ENCODE measurements around the gene SOAT1. TPM values are rescaled to one million over a fixed set of nuclear protein-coding genes. Genes with fewer than 3 reads are reported as not detected.
"Not testable (repeated sequence)": the region's sequence is repeated elsewhere in the genome, so short reads cannot be mapped to it uniquely, and the experiment has no call there.

The SOAT1 gene
- total RNA-seq, 1 experiment from 2014 or later, result 43.5 TPM

DNA sequence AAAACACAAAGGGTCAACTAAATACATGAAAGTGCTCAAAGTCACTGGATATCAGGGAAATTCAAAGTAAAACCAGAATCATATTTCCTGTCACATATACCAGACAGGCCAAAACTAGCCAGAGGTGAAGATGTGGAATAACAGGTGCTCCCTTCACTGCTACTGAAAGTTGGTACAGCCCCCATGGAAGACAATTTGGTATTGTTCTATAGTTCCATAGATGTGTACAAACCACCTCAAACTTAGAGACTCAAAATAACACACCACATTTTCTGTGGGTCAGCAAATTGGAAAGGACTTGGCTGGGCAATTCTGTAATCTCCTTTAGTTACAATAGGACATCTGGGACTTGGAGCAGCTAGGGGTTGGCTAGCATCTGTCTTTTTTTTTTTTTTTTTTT is 24.5 kb upstream of the SOAT1 start:
- BruUV-seq (replicated peaks), result no TSS peak
- TF ChIP-seq, protein P1, sequence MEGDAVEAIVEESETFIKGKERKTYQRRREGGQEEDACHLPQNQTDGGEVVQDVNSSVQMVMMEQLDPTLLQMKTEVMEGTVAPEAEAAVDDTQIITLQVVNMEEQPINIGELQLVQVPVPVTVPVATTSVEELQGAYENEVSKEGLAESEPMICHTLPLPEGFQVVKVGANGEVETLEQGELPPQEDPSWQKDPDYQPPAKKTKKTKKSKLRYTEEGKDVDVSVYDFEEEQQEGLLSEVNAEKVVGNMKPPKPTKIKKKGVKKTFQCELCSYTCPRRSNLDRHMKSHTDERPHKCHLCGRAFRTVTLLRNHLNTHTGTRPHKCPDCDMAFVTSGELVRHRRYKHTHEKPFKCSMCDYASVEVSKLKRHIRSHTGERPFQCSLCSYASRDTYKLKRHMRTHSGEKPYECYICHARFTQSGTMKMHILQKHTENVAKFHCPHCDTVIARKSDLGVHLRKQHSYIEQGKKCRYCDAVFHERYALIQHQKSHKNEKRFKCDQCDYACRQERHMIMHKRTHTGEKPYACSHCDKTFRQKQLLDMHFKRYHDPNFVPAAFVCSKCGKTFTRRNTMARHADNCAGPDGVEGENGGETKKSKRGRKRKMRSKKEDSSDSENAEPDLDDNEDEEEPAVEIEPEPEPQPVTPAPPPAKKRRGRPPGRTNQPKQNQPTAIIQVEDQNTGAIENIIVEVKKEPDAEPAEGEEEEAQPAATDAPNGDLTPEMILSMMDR (conservative IDR thresholded peaks at IDR 0.05), result no peak
- no peak for TF ChIP-seq EZH2 (IDR thresholded peaks at IDR 0.05; ENCODE audit: low read depth)
- Histone ChIP-seq H3K9me3 (ENCODE audit: insufficient read depth, low read depth) (no peaks in the 10 kb centered on the region; the same call in 1 of the 2 replicates), H3K4me1 (replicated peaks; ENCODE audit: insufficient read depth) (no peaks in the 10 kb centered on the region; the same call in 1 of the 2 replicates), H3K4me3 (no peak overlapping the region), H2AFZ (0 out of 2 replicates have a peak overlapping the region, but pooled peaks have one; percentile 23), H3K4me2 (no peak overlapping the region), H3K79me2 (ENCODE audit: low read depth) (no peaks in the 10 kb centered on the region), H3K27me3 (ENCODE audit: insufficient read depth, low read depth) (no peaks in the 10 kb centered on the region), H3F3A (ENCODE audit: insufficient read depth, low read depth) (no peaks in the 10 kb centered on the region), H3K36me3 (ENCODE audit: low read depth) (no peaks in the 10 kb centered on the region), H4K20me1 (ENCODE audit: insufficient read depth) (no peaks in the 10 kb centered on the region), H3K27ac (no peak overlapping the region), H3K9me2 (ENCODE audit: insufficient read depth) (no peaks in the 10 kb centered on the region)
- CTCF ChIA-PET, result no interaction called here
- POLR2A ChIA-PET (ENCODE audit: unreplicated experiment), result no interaction called here
- DNase-seq, result no peak
- intact Hi-C loops (cut with micrococcal nuclease; ENCODE audit: unreplicated experiment), result no loop called here

DNA sequence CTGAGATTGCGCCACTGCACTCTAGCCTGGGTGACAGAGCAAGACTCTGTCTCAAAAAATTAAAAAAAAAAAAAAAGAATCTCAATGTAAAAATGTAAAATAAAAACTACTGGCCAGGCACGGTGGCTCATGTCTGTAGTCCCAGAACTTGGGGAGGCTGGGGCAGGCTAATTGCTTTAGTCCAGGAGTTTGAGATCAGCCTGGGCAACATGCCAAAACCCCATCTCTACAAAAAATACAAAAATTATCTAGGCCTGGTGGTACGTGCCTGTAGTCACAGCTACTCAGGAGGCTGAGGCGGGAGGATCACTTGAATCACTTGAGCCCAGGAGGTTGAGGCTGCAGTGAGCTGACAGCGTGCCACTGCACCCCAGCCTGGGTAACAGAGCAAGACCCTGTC is 19.2 kb upstream of the SOAT1 start:
- H4K20me1 ChIP-seq (ENCODE audit: insufficient read depth); H3K4me3 ChIP-seq; POLR2A ChIA-PET (ENCODE audit: unreplicated experiment); H3K27me3 ChIP-seq (ENCODE audit: insufficient read depth, low read depth); H3K4me2 ChIP-seq; H3K9me2 ChIP-seq (ENCODE audit: insufficient read depth); BruUV-seq (replicated peaks); H3K4me1 ChIP-seq (replicated peaks; ENCODE audit: insufficient read depth); H3F3A ChIP-seq (ENCODE audit: insufficient read depth, low read depth); DNase-seq; H3K27ac ChIP-seq; intact Hi-C loops (cut with micrococcal nuclease; ENCODE audit: unreplicated experiment); H2AFZ ChIP-seq; CTCF ChIA-PET; H3K79me2 ChIP-seq (ENCODE audit: low read depth); H3K9me3 ChIP-seq (ENCODE audit: insufficient read depth, low read depth); H3K36me3 ChIP-seq (ENCODE audit: low read depth): not testable (repeated sequence)

DNA sequence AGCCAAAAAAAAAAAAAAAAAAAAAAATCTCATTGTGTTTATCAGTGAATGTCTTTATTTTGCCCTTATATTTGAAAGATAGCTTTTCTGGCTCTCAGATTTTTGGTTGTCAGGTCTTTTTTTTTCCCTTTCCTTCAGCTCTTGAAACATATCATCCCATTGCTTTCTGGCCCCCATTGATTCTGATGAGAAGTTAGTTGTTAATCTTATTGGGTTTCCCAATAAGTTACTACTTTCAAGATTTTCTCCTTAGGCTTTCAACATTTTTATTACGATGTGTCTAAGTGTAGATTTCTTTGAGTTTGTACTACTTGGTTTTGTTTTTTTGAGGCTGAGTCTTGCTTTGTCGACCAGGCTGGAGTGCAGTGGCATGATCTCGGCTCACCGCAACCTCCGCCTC is 14.7 kb upstream of the SOAT1 start:
- Histone ChIP-seq H3K36me3 (ENCODE audit: low read depth) (no peaks in the 10 kb centered on the region), H3K9me2 (ENCODE audit: insufficient read depth) (no peaks in the 10 kb centered on the region), H3K4me1 (replicated peaks; ENCODE audit: insufficient read depth) (no peaks in the 10 kb centered on the region), H3K4me2 (no peak overlapping the region), H3K4me3 (no peak overlapping the region), H3K79me2 (ENCODE audit: low read depth) (no peaks in the 10 kb centered on the region), H4K20me1 (ENCODE audit: insufficient read depth) (no peaks in the 10 kb centered on the region), H3K27ac (no peak overlapping the region), H3K27me3 (ENCODE audit: insufficient read depth, low read depth) (no peaks in the 10 kb centered on the region), H2AFZ (no peak overlapping the region), H3K9me3 (ENCODE audit: insufficient read depth, low read depth) (peaks cover 10% of the 10 kb centered on the region; the same call in 1 of the 2 replicates), H3F3A (ENCODE audit: insufficient read depth, low read depth) (no peaks in the 10 kb centered on the region; the same call in 1 of the 2 replicates)
- ChIA-PET POLR2A (ENCODE audit: unreplicated experiment) (no interaction called here), CTCF (no interaction called here)
- TF ChIP-seq, protein P1 (conservative IDR thresholded peaks at IDR 0.05), result no peak
- no peak for TF ChIP-seq EZH2 (IDR thresholded peaks at IDR 0.05; ENCODE audit: low read depth)
- no peak for DNase-seq
- BruUV-seq (replicated peaks), result no TSS peak
- intact Hi-C loops (cut with micrococcal nuclease; ENCODE audit: unreplicated experiment), result no loop called here

DNA sequence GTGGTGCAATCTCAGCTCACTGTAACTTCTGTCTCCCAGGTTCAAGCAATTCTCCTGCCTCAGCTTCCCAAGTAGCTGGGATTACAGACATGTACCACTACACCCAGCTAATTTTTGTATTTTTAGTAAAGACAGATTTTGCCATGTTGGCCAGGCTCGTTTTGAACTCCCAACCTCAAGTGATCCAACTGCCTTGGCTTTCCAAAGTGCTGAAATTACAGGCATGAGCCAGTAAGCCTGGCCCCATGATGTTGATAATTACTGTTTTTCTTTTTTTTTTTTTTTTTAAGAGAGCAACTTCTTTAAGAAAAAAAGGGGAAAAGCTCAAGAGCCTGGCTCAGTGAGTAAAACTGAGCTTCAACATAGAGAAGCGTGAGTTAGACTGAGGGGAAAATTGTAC is 9.6 kb upstream of the SOAT1 start:
- TF ChIP-seq, protein P1 (conservative IDR thresholded peaks at IDR 0.05), result no peak
- no peak for TF ChIP-seq EZH2 (IDR thresholded peaks at IDR 0.05; ENCODE audit: low read depth)
- Histone ChIP-seq H3K4me2 (no peak overlapping the region), H3K27ac (no peak overlapping the region), H3K4me1 (replicated peaks; ENCODE audit: insufficient read depth) (no peaks in the 10 kb centered on the region), H2AFZ (no peak overlapping the region), H3K79me2 (ENCODE audit: low read depth) (no peaks in the 10 kb centered on the region), H4K20me1 (ENCODE audit: insufficient read depth) (no peaks in the 10 kb centered on the region), H3K9me3 (ENCODE audit: insufficient read depth, low read depth) (peaks cover 7% of the 10 kb centered on the region; the same call in 1 of the 2 replicates), H3K9me2 (ENCODE audit: insufficient read depth) (no peaks in the 10 kb centered on the region; the same call in 1 of the 2 replicates), H3K4me3 (no peak overlapping the region), H3K27me3 (ENCODE audit: insufficient read depth, low read depth) (no peaks in the 10 kb centered on the region), H3K36me3 (ENCODE audit: low read depth) (no peaks in the 10 kb centered on the region), H3F3A (ENCODE audit: insufficient read depth, low read depth) (no peaks in the 10 kb centered on the region; the same call in 1 of the 2 replicates)
- ChIA-PET CTCF (no interaction called here), POLR2A (ENCODE audit: unreplicated experiment) (no interaction called here)
- DNase-seq, result no peak
- intact Hi-C loops (cut with micrococcal nuclease; ENCODE audit: unreplicated experiment), result no loop called here
- no TSS peak for BruUV-seq (replicated peaks)
